Tibial nerve (tissue), 3 donors: ENCODE results near the gene PGBD5.

Experiments used
- EP300 ChIP-seq, 2 donors: sonication (generic); formaldehyde crosslinking; IDR thresholded peaks; one replicate each; pipeline ENCODE4 v1.6.1; 2017; ENCODE audit warnings: antibody characterized with exemption in 2 of 2, mild to moderate bottlenecking in 1 of 2
- POLR2A ChIP-seq, 2 donors: fragments of 450-650 bp; IDR thresholded peaks; one replicate each; pipeline ENCODE4 v1.6.1; 2017; ENCODE audit warnings: antibody characterized with exemption in 2 of 2, mild to moderate bottlenecking in 2 of 2, moderate library complexity in 2 of 2

- TF ChIP-seq POLR2A (IDR thresholded peaks at IDR 0.05) (no peak), EP300 (IDR thresholded peaks at IDR 0.05) (no peak)
Measured at GRCh38 chr1:230301822-230302221, 124.3 kb downstream of the PGBD5 start.
